BLaER1 (cell line): ENCODE results near the gene LMO4.

Source experiments
- H3K27ac ChIP-seq: shearing (Covaris generic); formaldehyde crosslinking; 2 replicates; pipeline ENCODE4 v1.8.1; 2022
- H3K27me3 ChIP-seq: shearing (Covaris generic); formaldehyde crosslinking; 2 replicates; pipeline ENCODE4 v1.8.1; 2022
- H3K36me3 ChIP-seq: shearing (Covaris generic); formaldehyde crosslinking; 2 replicates; pipeline ENCODE4 v1.8.1; 2022
- H3K4me1 ChIP-seq: shearing (Covaris generic); formaldehyde crosslinking; 2 replicates; pipeline ENCODE4 v1.8.1; 2022
- H3K4me2 ChIP-seq: shearing (Covaris generic); formaldehyde crosslinking; 2 replicates; pipeline ENCODE4 v1.8.1; 2022
- H3K4me3 ChIP-seq: shearing (Covaris generic); formaldehyde crosslinking; 2 replicates; pipeline ENCODE4 v1.8.1; 2022
- H3K9ac ChIP-seq: shearing (Covaris generic); formaldehyde crosslinking; 2 replicates; pipeline ENCODE4 v1.8.1; 2022
- H3K9me3 ChIP-seq: shearing (Covaris generic); formaldehyde crosslinking; 2 replicates; pipeline ENCODE4 v1.8.1; 2022
- H4K20me1 ChIP-seq: shearing (Covaris generic); formaldehyde crosslinking; 2 replicates; pipeline ENCODE4 v1.8.1; 2022
- Cebpa-rat ChIP-seq: shearing (Covaris generic); IDR thresholded peaks from 2 replicates; pipeline ENCODE4 v1.8.1; 2022

Gene LMO4

DNA sequence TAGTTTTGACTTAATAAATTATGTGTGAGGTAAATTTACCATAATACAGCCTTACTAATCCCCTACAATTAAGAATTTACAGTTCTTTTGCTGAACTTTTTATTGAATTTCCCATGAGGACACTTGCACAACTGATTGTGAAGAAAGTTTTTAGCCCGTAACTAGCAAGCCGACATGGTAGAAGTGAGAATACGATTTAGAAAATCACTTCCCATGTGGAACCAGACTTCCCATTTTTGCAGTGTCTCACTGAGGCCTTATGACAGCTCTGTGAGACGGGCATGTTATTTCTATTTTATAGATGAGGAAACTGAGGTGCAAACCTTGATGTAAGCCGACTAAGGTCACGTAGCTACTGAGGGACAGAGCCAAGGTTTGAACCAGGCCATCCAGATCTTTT lies 32.5 kb upstream of the LMO4 start:
- TF ChIP-seq Cebpa-rat, result no peak
- Histone ChIP-seq H3K27me3 (no peaks in the 10 kb centered on the region), H3K9ac (no peak overlapping the region), H3K4me3 (no peak overlapping the region), H3K4me2 (no peak overlapping the region), H3K4me1 (peaks cover 7% of the 10 kb centered on the region), H4K20me1 (no peaks in the 10 kb centered on the region), H3K27ac (no peak overlapping the region), H3K9me3 (no peaks in the 10 kb centered on the region), H3K36me3 (no peaks in the 10 kb centered on the region)

DNA sequence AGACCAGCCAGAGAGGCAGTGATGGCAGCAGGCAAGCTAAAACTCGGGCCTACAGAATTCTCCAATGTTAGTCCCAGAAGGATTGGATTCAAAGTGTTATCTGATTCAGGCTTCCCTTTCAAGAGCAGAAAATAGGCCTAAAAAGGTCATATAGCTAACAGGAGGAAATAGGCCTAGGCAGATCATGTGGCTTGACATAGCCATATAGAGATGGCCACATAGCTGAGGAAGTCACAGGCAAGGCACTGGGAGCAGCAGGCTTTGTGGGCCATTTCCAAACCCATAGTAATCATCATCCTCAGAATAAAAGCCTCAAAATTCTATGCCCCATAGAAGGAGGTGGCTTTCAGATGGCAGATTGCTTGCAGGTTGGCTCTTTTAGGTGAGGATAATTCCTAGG lies 29.0 kb upstream of the LMO4 start:
- Histone ChIP-seq H3K27me3 (no peaks in the 10 kb centered on the region), H4K20me1 (no peaks in the 10 kb centered on the region), H3K4me3 (no peak overlapping the region), H3K4me1 (peaks cover 2% of the 10 kb centered on the region), H3K9me3 (no peaks in the 10 kb centered on the region), H3K27ac (no peak overlapping the region), H3K9ac (no peak overlapping the region), H3K4me2 (no peak overlapping the region), H3K36me3 (no peaks in the 10 kb centered on the region)
- no peak for TF ChIP-seq Cebpa-rat

DNA sequence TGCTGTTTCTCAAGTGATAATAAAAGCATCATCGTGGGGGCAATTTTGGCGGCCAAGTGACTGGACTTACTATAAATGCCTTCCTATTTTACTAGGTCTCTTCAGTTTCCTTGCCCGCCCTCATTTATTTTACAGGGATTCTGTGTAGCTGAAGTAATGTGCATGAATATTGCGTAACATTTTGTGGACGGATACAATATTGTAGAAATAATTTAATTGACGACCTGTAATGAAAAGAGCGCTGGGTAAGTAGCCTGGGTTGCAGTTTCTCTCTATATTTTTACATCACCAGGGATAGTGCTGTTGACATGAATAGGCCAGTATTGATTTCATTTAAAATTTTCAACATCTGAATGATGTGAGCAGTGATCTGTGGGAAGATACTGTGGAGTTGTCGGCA lies 28.1 kb upstream of the LMO4 start:
- H3K9ac ChIP-seq, result no peak overlapping the region
- H3K27me3 ChIP-seq, result no peaks in the 10 kb centered on the region
- peak; percentile 77; the same call in 1 of the 2 replicates for TF ChIP-seq Cebpa-rat
- no peaks in the 10 kb centered on the region for H4K20me1 ChIP-seq
- H3K27ac ChIP-seq, result no peak overlapping the region
- H3K4me3 ChIP-seq, result no peak overlapping the region
- no peak overlapping the region for H3K4me2 ChIP-seq
- no peaks in the 10 kb centered on the region for H3K4me1 ChIP-seq
- H3K9me3 ChIP-seq, result no peaks in the 10 kb centered on the region
- no peaks in the 10 kb centered on the region for H3K36me3 ChIP-seq

DNA sequence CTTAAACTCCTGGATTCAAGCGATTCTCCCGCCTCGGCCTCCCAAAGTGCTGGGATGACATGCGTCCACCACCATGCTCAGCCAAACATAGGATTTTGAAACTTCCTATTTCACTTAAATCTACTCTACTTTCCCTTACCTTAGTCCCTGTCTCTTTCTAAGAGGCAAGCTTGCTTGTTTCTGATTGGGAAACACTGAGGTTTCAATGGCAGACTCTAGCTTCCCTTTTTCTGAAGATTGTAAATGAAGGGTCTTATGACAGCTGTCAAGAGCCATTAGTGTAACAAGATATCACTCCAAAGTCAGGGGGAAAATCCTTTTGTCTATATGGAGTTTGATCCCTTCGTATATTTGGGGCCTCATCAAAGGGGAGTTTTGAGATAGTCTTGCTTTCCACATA lies 23.5 kb upstream of the LMO4 start:
- H3K27me3 ChIP-seq, result no peaks in the 10 kb centered on the region
- TF ChIP-seq Cebpa-rat, result no peak

DNA sequence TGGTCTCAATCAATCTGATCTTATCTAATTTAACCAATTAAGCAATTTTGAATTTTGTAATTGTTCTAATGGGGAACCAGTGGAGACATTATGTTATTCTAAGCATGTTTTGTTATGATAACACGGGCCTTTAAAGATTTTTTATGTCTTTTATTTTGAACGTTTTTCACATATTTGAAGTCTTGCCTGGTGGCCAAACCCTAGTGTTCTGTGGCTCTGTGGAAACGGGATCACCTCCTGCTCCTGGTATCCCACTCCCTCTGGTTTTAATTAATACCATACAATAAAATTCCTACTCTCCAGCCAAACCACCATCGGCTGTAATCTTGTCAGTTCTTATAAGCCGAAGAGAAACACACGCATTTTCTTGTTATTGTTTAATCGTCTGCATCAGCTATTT lies 22.9 kb upstream of the LMO4 start:
- no peaks in the 10 kb centered on the region for H4K20me1 ChIP-seq

More for the DNA sequence above, 23.5 kb upstream of the LMO4 start:
- Histone ChIP-seq H3K27ac (no peak overlapping the region), H3K4me2 (no peak overlapping the region), H3K9ac (no peak overlapping the region), H3K4me1 (no peaks in the 10 kb centered on the region), H3K9me3 (no peaks in the 10 kb centered on the region), H3K4me3 (no peak overlapping the region), H3K36me3 (no peaks in the 10 kb centered on the region), H4K20me1 (no peaks in the 10 kb centered on the region)

DNA sequence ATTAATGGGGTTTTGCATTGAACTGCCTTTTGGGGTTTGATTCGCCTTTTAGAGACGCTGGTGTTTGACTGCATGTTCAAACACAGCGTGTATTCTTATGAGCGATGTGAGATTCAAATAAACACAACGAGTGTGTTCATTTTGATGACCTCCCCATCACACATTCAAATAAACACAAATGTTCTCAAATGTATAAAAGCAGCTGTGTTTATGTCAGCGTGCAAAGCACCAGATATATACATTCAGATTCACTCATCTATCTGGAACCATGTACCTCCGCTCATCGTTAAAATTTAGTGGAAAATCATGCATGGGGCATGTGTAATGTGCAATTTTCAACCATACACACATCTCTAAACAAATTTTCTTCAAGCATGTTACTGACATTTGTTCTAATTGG lies 21.4 kb upstream of the LMO4 start:
- no peak for TF ChIP-seq Cebpa-rat
- Histone ChIP-seq H3K4me3 (no peak overlapping the region), H3K9ac (no peak overlapping the region), H3K27ac (no peak overlapping the region), H3K4me2 (no peak overlapping the region), H3K9me3 (no peaks in the 10 kb centered on the region), H3K36me3 (no peaks in the 10 kb centered on the region), H4K20me1 (no peaks in the 10 kb centered on the region), H3K27me3 (no peaks in the 10 kb centered on the region), H3K4me1 (no peaks in the 10 kb centered on the region)

More for the DNA sequence above, 22.9 kb upstream of the LMO4 start:
- H3K4me1 ChIP-seq, result no peaks in the 10 kb centered on the region
- H3K27ac ChIP-seq, result no peak overlapping the region
- H3K4me2 ChIP-seq, result no peak overlapping the region
- H3K9me3 ChIP-seq, result no peaks in the 10 kb centered on the region
- H3K9ac ChIP-seq, result no peak overlapping the region
- H3K36me3 ChIP-seq, result no peaks in the 10 kb centered on the region
- no peak for TF ChIP-seq Cebpa-rat
- H3K4me3 ChIP-seq, result no peak overlapping the region
- H3K27me3 ChIP-seq, result no peaks in the 10 kb centered on the region

DNA sequence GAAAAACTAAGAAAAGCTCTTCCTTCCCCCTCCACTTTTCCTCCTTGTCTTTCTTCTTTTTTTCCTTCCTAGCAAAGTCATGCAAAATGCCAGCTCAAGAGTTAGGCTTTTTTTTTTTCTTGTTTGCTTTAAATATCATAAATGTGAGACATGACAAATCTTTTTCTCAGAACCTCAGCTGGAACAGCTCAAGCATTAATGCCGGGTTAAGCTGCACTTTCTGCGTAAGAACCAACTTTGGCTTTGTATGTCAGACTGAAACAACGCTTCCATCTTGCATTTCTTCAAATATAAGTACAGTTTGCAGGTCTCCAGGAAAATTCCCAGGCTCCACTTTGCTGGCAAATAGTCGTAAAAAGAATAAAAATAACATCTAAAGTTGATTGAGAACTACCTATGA lies 20.7 kb upstream of the LMO4 start:
- H3K4me3 ChIP-seq, result no peak overlapping the region
- no peak overlapping the region for H3K9ac ChIP-seq
- no peaks in the 10 kb centered on the region for H3K4me1 ChIP-seq
- H3K4me2 ChIP-seq, result no peak overlapping the region
- no peaks in the 10 kb centered on the region for H3K9me3 ChIP-seq
- no peak overlapping the region for H3K27ac ChIP-seq
- TF ChIP-seq Cebpa-rat, result no peak
- no peaks in the 10 kb centered on the region for H4K20me1 ChIP-seq
- no peaks in the 10 kb centered on the region for H3K27me3 ChIP-seq
- H3K36me3 ChIP-seq, result no peaks in the 10 kb centered on the region

DNA sequence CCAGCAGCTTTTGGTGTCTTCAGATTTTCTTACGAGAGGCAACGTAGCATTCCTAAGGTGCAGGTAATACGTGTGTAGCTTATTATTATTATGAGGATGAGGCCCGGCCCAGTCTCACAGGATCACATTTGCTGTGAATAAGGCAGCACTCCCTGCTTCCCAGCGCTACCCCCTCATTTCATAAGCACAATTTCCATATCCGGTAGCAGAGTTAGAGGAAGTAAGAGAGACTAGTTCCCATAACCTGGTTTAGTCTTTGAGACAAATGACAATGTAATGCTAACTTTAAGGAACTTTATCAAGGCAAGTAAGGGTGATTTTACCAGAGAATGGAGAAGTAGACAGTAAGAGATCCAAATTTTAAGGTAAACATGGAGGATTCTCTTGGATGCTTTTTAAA lies 14.6 kb upstream of the LMO4 start:
- Histone ChIP-seq H3K9ac (no peak overlapping the region), H3K4me1 (no peaks in the 10 kb centered on the region), H3K36me3 (no peaks in the 10 kb centered on the region), H3K4me3 (no peak overlapping the region), H3K9me3 (no peaks in the 10 kb centered on the region), H3K4me2 (no peak overlapping the region), H3K27me3 (no peaks in the 10 kb centered on the region), H3K27ac (no peak overlapping the region), H4K20me1 (no peaks in the 10 kb centered on the region)
- TF ChIP-seq Cebpa-rat, result no peak

DNA sequence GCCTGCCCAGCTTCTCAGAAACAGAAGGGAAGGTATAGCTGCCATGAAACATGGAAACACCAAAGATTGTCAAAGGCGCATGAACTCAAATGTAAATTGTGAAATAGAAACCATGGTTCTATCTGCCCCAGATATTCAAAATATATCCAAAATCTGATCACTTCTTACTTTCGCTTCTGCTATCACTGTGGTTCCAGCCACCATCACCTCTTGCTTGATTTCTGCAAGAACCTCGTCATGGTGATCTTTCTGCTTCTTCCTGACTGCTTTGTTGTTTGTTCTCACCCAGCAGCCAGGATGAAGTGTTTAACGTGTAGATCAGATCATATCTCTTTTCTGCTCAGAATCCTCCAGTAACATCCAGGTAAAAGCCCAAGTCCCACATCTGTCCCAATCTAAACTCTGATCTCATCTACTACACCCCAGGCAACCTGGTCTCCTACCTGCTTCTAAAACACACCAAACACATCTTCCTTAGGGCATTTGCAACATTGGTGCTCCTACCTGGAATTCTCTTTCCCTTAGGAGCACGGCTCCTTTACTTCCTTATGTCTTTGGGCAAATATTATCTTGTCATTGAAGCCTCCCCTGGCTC lies 10.5 kb upstream of the LMO4 start:
- no peaks in the 10 kb centered on the region for H3K36me3 ChIP-seq
- H4K20me1 ChIP-seq, result no peaks in the 10 kb centered on the region
- no peaks in the 10 kb centered on the region for H3K4me1 ChIP-seq
- TF ChIP-seq Cebpa-rat, result no peak
- no peak overlapping the region for H3K27ac ChIP-seq
- no peak overlapping the region for H3K4me3 ChIP-seq
- H3K9ac ChIP-seq, result no peak overlapping the region
- H3K4me2 ChIP-seq, result no peak overlapping the region
- H3K9me3 ChIP-seq, result no peaks in the 10 kb centered on the region
- no peaks in the 10 kb centered on the region for H3K27me3 ChIP-seq

DNA sequence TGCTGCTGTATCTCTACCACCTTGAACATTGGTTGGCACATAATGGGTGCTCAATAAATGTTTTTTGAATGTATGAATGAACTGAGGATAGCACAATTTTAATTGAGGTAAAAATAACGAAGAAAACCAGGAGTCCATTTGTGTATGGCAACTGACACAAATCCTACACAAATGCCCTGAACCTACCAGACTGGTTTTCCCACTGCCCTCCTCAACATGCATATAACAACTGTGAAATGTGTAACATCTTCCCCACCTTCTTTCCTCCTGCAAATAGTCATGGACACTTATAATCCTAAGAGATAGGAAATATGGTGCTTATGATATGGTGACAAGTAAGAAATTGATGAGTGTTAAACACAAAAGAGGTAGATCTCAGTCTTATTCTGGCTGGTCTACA lies 9.9 kb upstream of the LMO4 start:
- Histone ChIP-seq H3K4me1 (no peaks in the 10 kb centered on the region), H3K9me3 (no peaks in the 10 kb centered on the region), H3K4me2 (no peak overlapping the region), H3K27me3 (no peaks in the 10 kb centered on the region), H3K27ac (no peak overlapping the region), H3K36me3 (no peaks in the 10 kb centered on the region), H3K9ac (no peak overlapping the region), H4K20me1 (no peaks in the 10 kb centered on the region), H3K4me3 (no peak overlapping the region)
- no peak for TF ChIP-seq Cebpa-rat

DNA sequence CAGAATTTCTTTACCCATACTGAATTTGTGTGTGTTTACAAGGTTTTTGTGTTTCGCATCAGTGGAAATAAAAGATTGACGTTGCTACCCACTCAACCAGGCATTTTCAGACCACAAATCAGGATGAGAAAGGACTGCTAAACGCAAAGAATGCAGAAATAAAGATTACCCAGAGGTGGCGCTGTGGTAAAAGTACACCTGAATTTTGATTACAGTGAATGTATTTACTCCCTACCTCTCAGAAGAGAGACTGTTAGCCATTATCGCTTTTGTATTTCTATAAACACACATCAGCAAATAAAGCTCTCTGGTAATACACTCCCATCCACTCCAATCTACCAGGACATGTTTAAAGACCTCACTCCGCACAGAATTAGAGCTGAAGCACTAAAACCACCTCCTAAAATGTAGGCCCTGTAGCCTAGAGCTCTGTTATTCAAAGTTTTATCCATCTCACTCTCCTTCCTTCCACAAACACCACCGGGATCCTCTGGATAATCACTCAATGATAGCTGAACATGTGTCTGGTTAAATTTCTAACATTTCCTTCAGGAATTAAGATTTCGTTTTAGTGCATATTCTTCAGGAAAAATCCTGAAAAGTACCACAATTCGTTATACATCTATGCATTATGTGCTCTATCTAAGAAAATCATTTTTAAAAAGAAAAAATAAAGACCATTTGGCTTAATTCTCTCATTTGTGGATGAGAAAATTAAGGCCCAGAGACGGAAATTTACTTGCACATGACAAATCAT lies 2.5 kb upstream of the LMO4 start:
- Histone ChIP-seq H3K4me2 (peak overlapping the region; percentile 44), H3K4me1 (peaks cover 23% of the 10 kb centered on the region), H3K27me3 (no peaks in the 10 kb centered on the region), H4K20me1 (peaks cover 5% of the 10 kb centered on the region; the same call in 1 of the 2 replicates), H3K36me3 (no peaks in the 10 kb centered on the region), H3K9ac (no peak overlapping the region), H3K4me3 (no peak overlapping the region), H3K27ac (no peak overlapping the region), H3K9me3 (no peaks in the 10 kb centered on the region)
- TF ChIP-seq Cebpa-rat, result no peak
